HCT116 (cell line): ENCODE results near the gene C9orf50. TPM values are rescaled to one million over a fixed set of nuclear protein-coding genes. Genes with fewer than 3 reads are reported as not detected.

Experiments
- ATAC-seq: fragments of 200-7000 bp; cut with Tn5 transposase; 2 replicates; pipeline ENCODE4 v1.9.1; 2020; ENCODE audit warnings: mild to moderate bottlenecking, moderate library complexity
- BruUV-seq: library from RNA; stranded (reverse); fragments of 400-500 nt; replicated peaks from 2 replicates; lab custom pipeline; 2021; lab: Mats Ljungman, UMichigan
- CTCF ChIA-PET: fragments of 300-600 bp; sonication (Branson Sonifier 250); formaldehyde crosslinking; loops from one replicate; lab custom pipeline; 2021; ENCODE audit warnings: antibody characterized with exemption; lab: Charles Lee
- POLR2A ChIA-PET: fragments of 300-600, 350-600 bp; sonication (Branson Sonifier 250); formaldehyde crosslinking; loops from one replicate; lab custom pipeline; 2021; ENCODE audit warnings: antibody characterized with exemption; lab: Charles Lee
- RAD21 ChIA-PET, 2 experiments: fragments of 300-600 bp; sonication (Branson Sonifier 250); formaldehyde crosslinking; loops; one replicate each; lab custom pipeline; 2023; ENCODE audit warnings: low total read pairs in 2 of 2; ENCODE audit not compliant: uncharacterized antibody in 2 of 2, unreplicated experiment in 2 of 2, low non-redundant PET in 1 of 2; lab: Charles Lee
- DNase-seq: peaks from one replicate; pipeline ENCODE4 v3.0.0-alpha.2; 2010; ENCODE audit warnings: low read depth, low spot score
- H2AFZ ChIP-seq: fragments of 200-600 bp; shearing (Covaris generic), sonication (generic); 2 replicates; pipeline ENCODE4 v1.6.1; 2017; ENCODE audit warnings: low read depth, mixed run types, mixed read lengths, antibody characterized with exemption, low read length; ENCODE audit not compliant: poor library complexity, severe bottlenecking
- H3K27ac ChIP-seq: 2 replicates; pipeline ENCODE4 v1.5.1; 2012; ENCODE audit warnings: low read depth, low read length
- H3K27me3 ChIP-seq: fragments of 200-600 bp; sonication (generic); 2 replicates; pipeline ENCODE4 v1.6.1; 2016; ENCODE audit warnings: mixed run types, low read length, mixed read lengths; ENCODE audit not compliant: insufficient read depth
- H3K36me3 ChIP-seq, 2 experiments: fragments of 200-500 bp in 1 of 2; fragments of 200-600 bp in 1 of 2; sonication (Bioruptor generic) in 1 of 2; sonication (generic) in 1 of 2; 2 replicates each; pipeline versions ENCODE4 v1.5.1 to v1.6.1; 2014 to 2016; ENCODE audit warnings: low read length in 2 of 2, inconsistent platforms in 1 of 2, mixed read lengths in 1 of 2, mixed run types in 1 of 2; ENCODE audit not compliant: insufficient read depth in 2 of 2, control insufficient read depth in 1 of 2
- H3K4me1 ChIP-seq, 2 experiments: fragments of 200-600 bp in 1 of 2; sonication (generic) in 1 of 2; 2 replicates each; pipeline versions ENCODE4 v1.5.1 to v1.6.1; 2012 to 2017; ENCODE audit warnings: low read length in 2 of 2, inconsistent platforms in 1 of 2, mild to moderate bottlenecking in 1 of 2, mixed read lengths in 1 of 2, mixed run types in 1 of 2, moderate library complexity in 1 of 2; ENCODE audit not compliant: insufficient read depth in 2 of 2, control insufficient read depth in 1 of 2
- H3K4me2 ChIP-seq: fragments of 200-600 bp; sonication (generic); 2 replicates; pipeline ENCODE4 v1.6.1; 2017; ENCODE audit warnings: mixed run types, low read length, mixed read lengths
- H3K4me3 ChIP-seq, 2 experiments: fragments of 200-600 bp in 1 of 2; sonication (generic) in 1 of 2; replicated peaks in 1 of 2; 2 replicates each; pipeline ENCODE4 v1.5.1; 2011 to 2016; ENCODE audit warnings: low read length in 2 of 2, control low read depth in 1 of 2, low read depth in 1 of 2, mild to moderate bottlenecking in 1 of 2, mixed read lengths in 1 of 2, mixed run types in 1 of 2
- H3K79me2 ChIP-seq: fragments of 200-600 bp; sonication (generic); 2 replicates; pipeline ENCODE4 v1.6.1; 2017; ENCODE audit warnings: mild to moderate bottlenecking, mixed run types, low read length, moderate library complexity, mixed read lengths; ENCODE audit not compliant: insufficient read depth
- H3K9ac ChIP-seq: fragments of 200-600 bp; sonication (generic); 2 replicates; pipeline ENCODE4 v1.6.1; 2016; ENCODE audit warnings: low read length, mixed read lengths
- H3K9me2 ChIP-seq: fragments of 200-600 bp; sonication (generic), shearing (Covaris generic); 2 replicates; pipeline ENCODE4 v1.6.1; 2017; ENCODE audit warnings: mixed run types, mild to moderate bottlenecking, moderate library complexity; ENCODE audit not compliant: insufficient read depth
- H3K9me3 ChIP-seq, 2 experiments: fragments of 200-500 bp in 1 of 2; fragments of 200-600 bp in 1 of 2; sonication (Bioruptor generic) in 1 of 2; sonication (generic) in 1 of 2; 2 replicates each; pipeline ENCODE4 v1.6.1; 2014 to 2017; ENCODE audit warnings: low read length in 2 of 2, mixed read lengths in 2 of 2, inconsistent platforms in 1 of 2, low read depth in 1 of 2, mild to moderate bottlenecking in 1 of 2, mixed run types in 1 of 2, moderate library complexity in 1 of 2; ENCODE audit not compliant: control insufficient read depth in 1 of 2, insufficient read depth in 1 of 2
- H4K20me1 ChIP-seq: fragments of 200-600 bp; sonication (generic), shearing (Covaris generic); 2 replicates; pipeline ENCODE4 v1.6.1; 2017; ENCODE audit warnings: mixed run types, mild to moderate bottlenecking, moderate library complexity; ENCODE audit not compliant: insufficient read depth
- ATF3 ChIP-seq: IDR thresholded peaks from 2 replicates; pipeline ENCODE4 v1.6.1; 2012
- EGR1 ChIP-seq: IDR thresholded peaks from 2 replicates; pipeline ENCODE4 v1.6.1; 2012; ENCODE audit warnings: low read depth
- ELF1 ChIP-seq: IDR thresholded peaks from 2 replicates; pipeline ENCODE4 v1.6.1; 2012; ENCODE audit warnings: low read depth, borderline replicate concordance
- REST ChIP-seq: IDR thresholded peaks from 2 replicates; pipeline ENCODE4 v1.6.1; 2012; ENCODE audit warnings: low read depth
- SRF ChIP-seq: IDR thresholded peaks from 2 replicates; pipeline ENCODE4 v1.6.1; 2012; ENCODE audit warnings: low read depth
- TCF7L2 ChIP-seq: IDR thresholded peaks from 2 replicates; pipeline ENCODE4 v1.7.0; 2011; ENCODE audit warnings: borderline replicate concordance, inconsistent platforms; ENCODE audit not compliant: insufficient read depth, insufficient read length; ENCODE audit errors: extremely low read depth
- ZBTB33 ChIP-seq: IDR thresholded peaks from 2 replicates; pipeline ENCODE4 v1.6.1; 2011; ENCODE audit warnings: mild to moderate bottlenecking, low read length, moderate library complexity; ENCODE audit not compliant: insufficient replicate concordance; ENCODE audit errors: extremely low read depth
- ZFX ChIP-seq: fragments of 450-650 bp; IDR thresholded peaks from 2 replicates; pipeline ENCODE4 v1.6.1; 2017
- intact Hi-C: fragments of 100-400 bp; cut with micrococcal nuclease; formaldehyde crosslinking; loops from 2 replicates; pipeline ENCODE4 v1.10.0; 2022
- total RNA-seq: library from RNA; stranded (reverse); gene quantifications from one replicate; pipeline ENCODE4 v1.2.1, GENCODE V29; 2021; ENCODE audit not compliant: unreplicated experiment

Gene C9orf50
- total RNA-seq, 1 experiment from 2014 or later = not detected

- Histone ChIP-seq H3K27ac (peak overlapping the region; percentile 96), H4K20me1 (no peaks in the 10 kb centered on the region), H3K79me2 (no peaks in the 10 kb centered on the region), H3K36me3 (no peaks in the 10 kb centered on the region), H3K9me2 (no peaks in the 10 kb centered on the region), H3K9ac (peak overlapping the region; percentile 49), H3K4me3 (no peak overlapping the region), H3K4me2 (peak overlapping the region; percentile 52), H2AFZ (no peak overlapping the region), H3K9me3 (no peaks in the 10 kb centered on the region), H3K4me1 (peaks cover 84 to 95% of the 10 kb centered on the region in 2 experiments), H3K27me3 (no peaks in the 10 kb centered on the region)
- ATAC-seq (no peak), DNase-seq (no peak)
- no peak for TF ChIP-seq ELF1
- no peak for TF ChIP-seq TCF7L2
- no peak for TF ChIP-seq ZFX
- no peak for TF ChIP-seq ATF3
- no peak for TF ChIP-seq EGR1
- TF ChIP-seq SRF = no peak
- no peak for TF ChIP-seq REST
- TF ChIP-seq ZBTB33 = no peak
- ChIA-PET RAD21 (no interaction called here), CTCF (interaction anchor here (0.6 kb wide), 1 partner anchor 1308 kb away, joined by 3 read pairs; no protein-coding TSS in a partner anchor), POLR2A (interaction anchor here (0.7 to 1.5 kb wide), 2 partner anchors 425 kb away, joined by 3 to 5 read pairs; partner anchors contain the start of gene IER5L)
- intact Hi-C loops = no loop called here
- no TSS peak for BruUV-seq
Measured at GRCh38 chr9:129602598-129603415, 18.1 kb downstream of the C9orf50 start.
